Gastrocnemius medialis (tissue), 4 donors: ENCODE measurements around the gene HTT.

Source experiments
- CTCF ChIP-seq, 5 experiments: fragments of 450-650 bp in 3 of 5; fragments of 200-600 bp in 2 of 5; sonication (generic) in 2 of 5; IDR thresholded peaks in 4 of 5; conservative IDR thresholded peaks in 1 of 5; 1 replicate in 4 of 5; 2 replicates in 1 of 5; pipeline ENCODE4 v1.5.1; 2016 to 2019; ENCODE audit warnings: antibody characterized with exemption in 5 of 5, mild to moderate bottlenecking in 3 of 5, moderate library complexity in 3 of 5
- POLR2A ChIP-seq, 2 donors: fragments of 450-650 bp; IDR thresholded peaks; one replicate each; pipeline ENCODE4 v1.6.1; 2017; ENCODE audit warnings: antibody characterized with exemption in 2 of 2, mild to moderate bottlenecking in 2 of 2, moderate library complexity in 2 of 2

DNA sequence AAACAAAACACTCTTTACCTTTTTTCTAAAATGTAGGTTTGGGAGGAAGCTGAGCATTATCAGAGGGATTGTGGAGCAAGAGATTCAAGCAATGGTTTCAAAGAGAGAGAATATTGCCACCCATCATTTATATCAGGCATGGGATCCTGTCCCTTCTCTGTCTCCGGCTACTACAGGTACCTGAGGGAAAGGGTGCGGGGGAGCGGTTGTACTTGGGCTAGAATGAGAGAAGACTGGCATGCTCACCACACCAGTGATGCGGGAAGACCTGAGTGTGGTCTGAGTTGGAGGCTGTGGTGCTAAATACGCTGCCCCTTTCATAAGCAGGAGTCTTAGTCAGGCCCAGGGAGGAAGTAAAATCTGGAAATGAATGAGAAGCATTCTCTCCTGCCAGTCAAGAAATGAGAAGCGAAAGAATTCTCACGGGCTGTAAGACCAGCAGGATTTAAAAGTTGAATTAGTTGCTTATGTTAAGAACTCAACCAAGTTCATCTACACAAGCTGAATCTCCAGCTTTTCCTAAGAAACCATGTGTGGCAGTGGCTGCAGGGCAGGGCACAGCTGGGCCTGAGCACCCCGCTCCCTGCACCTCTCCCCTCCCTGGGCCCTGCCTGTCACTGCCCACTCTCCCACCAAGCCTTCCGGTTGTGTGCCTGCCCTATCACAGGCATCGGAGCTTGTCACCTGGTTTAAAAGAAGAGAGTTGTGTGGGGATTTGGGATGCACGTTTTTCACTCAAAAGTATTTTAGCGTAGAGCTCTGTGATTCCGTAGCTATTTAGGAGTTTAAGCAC, 149.7 kb downstream of the HTT start:
- TF ChIP-seq CTCF (IDR thresholded peaks at IDR 0.05 in 4 of 5, conservative IDR thresholded peaks at IDR 0.05 in 1 of 5) (no peak), POLR2A (IDR thresholded peaks at IDR 0.05) (no peak)
